ENCODE measurements around the gene CMTM8. TPM values are rescaled to one million over a fixed set of nuclear protein-coding genes. Genes with fewer than 3 reads are reported as not detected.
A peak's percentile ranks its signal among the peaks of the same experiment; 100 is the strongest.

The CMTM8 gene
- total RNA-seq, 6 experiments from 2014 or later: 13.3 to 27.1 (median 20.9) TPM

DNA sequence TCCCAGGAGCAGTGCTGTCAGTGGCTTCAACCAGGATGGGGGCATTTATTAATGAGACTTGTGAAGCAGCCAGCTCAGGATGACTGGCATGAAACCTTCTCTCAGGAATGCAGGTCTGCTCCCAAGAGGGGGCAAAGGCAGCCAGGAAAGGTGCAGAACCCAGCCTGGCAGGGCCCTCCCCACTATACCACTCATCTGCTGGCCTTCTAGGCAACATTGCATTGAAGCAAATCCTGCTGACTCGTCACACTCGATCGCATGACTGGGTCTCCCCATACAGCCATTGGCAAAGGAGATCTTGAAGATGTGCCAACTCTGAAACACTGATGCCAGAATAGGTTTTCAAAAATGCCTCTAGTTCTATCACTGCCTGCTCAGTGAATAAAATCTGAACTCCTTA is 87.4 kb downstream of the CMTM8 start:
- H3K9me3 ChIP-seq: no peaks in the 10 kb centered on the region
- H3K4me3 ChIP-seq: no peak overlapping the region
- no peak for TF ChIP-seq POLR2A (IDR thresholded peaks at IDR 0.05)
- TF ChIP-seq, protein P1, sequence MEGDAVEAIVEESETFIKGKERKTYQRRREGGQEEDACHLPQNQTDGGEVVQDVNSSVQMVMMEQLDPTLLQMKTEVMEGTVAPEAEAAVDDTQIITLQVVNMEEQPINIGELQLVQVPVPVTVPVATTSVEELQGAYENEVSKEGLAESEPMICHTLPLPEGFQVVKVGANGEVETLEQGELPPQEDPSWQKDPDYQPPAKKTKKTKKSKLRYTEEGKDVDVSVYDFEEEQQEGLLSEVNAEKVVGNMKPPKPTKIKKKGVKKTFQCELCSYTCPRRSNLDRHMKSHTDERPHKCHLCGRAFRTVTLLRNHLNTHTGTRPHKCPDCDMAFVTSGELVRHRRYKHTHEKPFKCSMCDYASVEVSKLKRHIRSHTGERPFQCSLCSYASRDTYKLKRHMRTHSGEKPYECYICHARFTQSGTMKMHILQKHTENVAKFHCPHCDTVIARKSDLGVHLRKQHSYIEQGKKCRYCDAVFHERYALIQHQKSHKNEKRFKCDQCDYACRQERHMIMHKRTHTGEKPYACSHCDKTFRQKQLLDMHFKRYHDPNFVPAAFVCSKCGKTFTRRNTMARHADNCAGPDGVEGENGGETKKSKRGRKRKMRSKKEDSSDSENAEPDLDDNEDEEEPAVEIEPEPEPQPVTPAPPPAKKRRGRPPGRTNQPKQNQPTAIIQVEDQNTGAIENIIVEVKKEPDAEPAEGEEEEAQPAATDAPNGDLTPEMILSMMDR (IDR thresholded peaks at IDR 0.05): no peak
- H3K27me3 ChIP-seq: no peaks in the 10 kb centered on the region
- H3K36me3 ChIP-seq: no peaks in the 10 kb centered on the region
- no peak overlapping the region for H3K27ac ChIP-seq
- no peak for DNase-seq
- peak; percentile 14 to 50 (median 31) for ATAC-seq
- WGBS (ENCODE audit: insufficient coverage, low coverage, low lambda C conversion rate, missing lambda C conversion rate): 47% methylated on average over 3 of the region's 3 CpGs
- H3K4me1 ChIP-seq: peaks cover 0 to 13% (median 0%) of the 10 kb centered on the region in 4 donors
- intact Hi-C loops (cut with DNase I): no loop called here

DNA sequence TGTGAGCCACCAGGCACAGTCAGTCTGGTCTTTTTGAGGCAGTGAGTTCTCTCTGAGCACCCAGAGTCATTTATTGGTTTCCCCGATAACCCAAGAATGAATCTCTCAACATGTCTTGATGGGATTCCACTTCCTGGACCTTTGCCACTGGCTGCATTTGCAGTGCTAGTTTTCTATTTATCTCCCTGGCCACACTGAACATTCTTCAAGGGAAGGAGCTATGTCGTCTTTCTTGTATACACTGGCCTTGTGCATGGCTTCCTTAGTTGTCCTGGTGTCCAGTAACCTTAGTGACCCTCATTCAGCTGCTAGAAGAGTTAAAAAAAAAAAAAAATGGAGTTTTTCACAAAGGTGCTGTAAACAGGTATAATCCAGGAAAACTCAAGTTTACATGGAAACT is 88.3 kb downstream of the CMTM8 start:
- intact Hi-C loops (cut with DNase I): no loop called here
- Histone ChIP-seq H3K36me3 (no peaks in the 10 kb centered on the region), H3K9me3 (no peaks in the 10 kb centered on the region), H3K4me3 (no peak overlapping the region), H3K27ac (no peak overlapping the region), H3K4me1 (peaks cover 0 to 13% (median 0%) of the 10 kb centered on the region in 4 donors), H3K27me3 (no peaks in the 10 kb centered on the region)
- 64% methylated on average over 2 of the region's 2 CpGs for WGBS (ENCODE audit: insufficient coverage, low coverage, low lambda C conversion rate, missing lambda C conversion rate)
- DNase-seq: no peak
- ATAC-seq: no peak
- TF ChIP-seq, protein P1 (IDR thresholded peaks at IDR 0.05): no peak
- TF ChIP-seq POLR2A (IDR thresholded peaks at IDR 0.05): no peak

DNA sequence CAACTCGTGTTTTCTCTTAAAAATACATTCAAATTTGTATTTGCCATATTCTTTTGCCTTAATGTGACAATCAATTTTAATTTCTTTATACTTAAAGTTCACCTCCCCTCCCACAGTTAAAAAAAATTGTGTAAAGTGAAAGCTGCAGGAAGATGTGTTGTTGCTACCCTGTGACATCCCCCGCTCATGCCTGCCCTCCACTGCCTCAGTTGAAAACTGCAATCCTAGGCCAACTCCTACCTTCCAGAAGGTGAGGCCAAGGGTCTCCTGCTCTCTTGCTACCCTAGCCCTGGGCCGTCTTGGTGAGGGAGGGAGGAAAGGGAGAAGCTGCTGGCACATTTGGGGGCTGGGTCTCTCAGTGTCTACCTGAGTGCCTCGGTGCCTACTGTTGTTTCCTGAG is 96.2 kb downstream of the CMTM8 start:
- no peaks in the 10 kb centered on the region for H3K27me3 ChIP-seq
- WGBS (ENCODE audit: insufficient coverage, low coverage, low lambda C conversion rate, missing lambda C conversion rate): 90% methylated on average over 3 of the region's 4 CpGs
- ATAC-seq: peak; percentile 26 to 53 (median 40)
- H3K36me3 ChIP-seq: no peaks in the 10 kb centered on the region
- H3K4me1 ChIP-seq: peaks cover 0 to 14% (median 1%) of the 10 kb centered on the region in 4 donors
- no peak overlapping the region for H3K4me3 ChIP-seq
- intact Hi-C loops (cut with DNase I): no loop called here
- H3K27ac ChIP-seq: no peak overlapping the region
- DNase-seq: no peak
- TF ChIP-seq POLR2A (IDR thresholded peaks at IDR 0.05): no peak
- TF ChIP-seq, protein P1 (IDR thresholded peaks at IDR 0.05): peak in 2 of 4 donors; percentile 5 to 27
- no peaks in the 10 kb centered on the region for H3K9me3 ChIP-seq

DNA sequence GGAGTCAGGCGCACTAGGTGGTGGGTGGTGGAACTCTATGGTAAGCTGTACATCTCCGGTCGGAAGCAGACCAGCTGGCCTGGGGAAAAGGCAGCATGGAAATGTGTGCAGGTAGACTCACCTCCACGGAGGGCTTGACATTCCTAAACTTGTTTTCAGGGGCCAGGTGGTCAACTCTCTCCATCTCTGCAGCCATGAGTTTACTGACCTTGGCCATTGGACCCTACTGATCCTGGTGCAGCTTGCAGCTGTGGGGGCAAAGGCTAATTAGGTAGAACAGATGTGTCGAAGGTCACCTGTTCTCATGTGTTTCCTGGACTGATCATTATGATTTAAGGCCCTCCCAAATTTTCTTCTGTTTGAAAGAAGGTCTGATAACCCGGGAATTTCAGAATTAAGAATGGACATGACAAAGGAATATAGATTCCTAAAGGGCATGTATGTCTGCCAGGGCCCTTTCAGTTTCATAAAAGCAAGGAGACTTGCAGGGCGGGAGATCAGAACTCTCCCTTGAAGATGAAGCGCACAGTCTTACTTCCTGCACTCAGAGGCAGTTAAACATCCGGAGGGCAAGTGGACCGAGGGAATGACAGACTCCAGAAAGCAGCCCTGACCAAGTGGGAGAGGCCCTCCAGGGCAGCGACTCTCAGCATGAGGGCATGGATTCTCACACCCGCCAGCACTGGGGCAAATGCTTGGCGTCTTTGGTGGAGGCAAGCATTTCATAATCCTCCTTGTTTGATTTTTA is 97.1 kb downstream of the CMTM8 start:
- H3K4me3 ChIP-seq: no peak overlapping the region
- no peaks in the 10 kb centered on the region for H3K27me3 ChIP-seq
- no peak overlapping the region for H3K27ac ChIP-seq
- DNase-seq (no peak), ATAC-seq (peak in 3 of 4 donors; percentile 13 to 50 (median 16))
- TF ChIP-seq, protein P1 (IDR thresholded peaks at IDR 0.05): no peak
- no peak for TF ChIP-seq POLR2A (IDR thresholded peaks at IDR 0.05)
- no peaks in the 10 kb centered on the region for H3K36me3 ChIP-seq
- peaks cover 0 to 21% (median 5%) of the 10 kb centered on the region in 4 donors for H3K4me1 ChIP-seq
- WGBS (ENCODE audit: insufficient coverage, low coverage, low lambda C conversion rate, missing lambda C conversion rate): 65% methylated on average over 6 of the region's 13 CpGs
- intact Hi-C loops (cut with DNase I): no loop called here
- no peaks in the 10 kb centered on the region for H3K9me3 ChIP-seq

Measured in right lobe of liver (tissue), 6 donors.